ENCODE measurements around the gene ECI1. TPM values are rescaled to one million over a fixed set of nuclear protein-coding genes. Genes with fewer than 3 reads are reported as not detected.

ECI1 gene
- total and polyA plus RNA-seq, 2 of the 13 experiments (the other 11 are each of a cell fraction or from before 2014, with no cell fraction given), result 82.0 to 102 TPM

DNA sequence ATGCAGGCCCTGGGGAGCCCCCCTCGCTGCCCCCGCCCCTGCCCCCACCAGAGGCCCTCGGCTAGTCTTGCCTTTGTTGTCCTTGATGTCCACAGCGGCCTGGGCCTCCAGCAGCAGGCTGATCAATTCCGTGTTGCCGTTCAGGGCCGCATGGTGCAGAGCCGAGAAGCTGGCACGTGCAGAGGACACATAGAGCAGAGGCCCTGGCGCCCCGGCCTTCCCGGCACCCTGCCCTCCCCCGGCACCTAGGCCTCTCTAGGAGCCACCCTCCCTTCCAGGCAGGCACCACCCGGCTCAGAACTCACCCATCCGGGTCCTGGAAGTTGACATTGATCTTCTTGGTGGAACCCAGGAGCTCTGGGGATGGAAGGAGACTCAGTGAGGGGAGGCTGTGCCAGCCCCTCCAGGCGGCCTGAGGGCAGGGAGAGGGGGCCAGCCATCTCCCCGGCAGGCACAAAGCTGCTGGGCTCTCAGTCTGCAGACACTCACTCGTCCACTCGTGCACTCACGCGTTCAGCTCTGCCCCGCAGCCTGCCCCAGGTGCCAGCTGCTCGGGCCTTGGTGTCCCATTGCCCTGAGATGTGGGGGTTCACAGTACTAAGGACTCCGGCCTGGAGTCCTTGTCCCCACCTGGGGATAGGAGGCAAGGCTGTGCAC lies 61.3 kb downstream of the ECI1 start (continued):
- TF ChIP-seq ZSCAN25 (CRISPR knock-in tag; IDR thresholded peaks at IDR 0.05), result no peak
- TF ChIP-seq, protein P1, sequence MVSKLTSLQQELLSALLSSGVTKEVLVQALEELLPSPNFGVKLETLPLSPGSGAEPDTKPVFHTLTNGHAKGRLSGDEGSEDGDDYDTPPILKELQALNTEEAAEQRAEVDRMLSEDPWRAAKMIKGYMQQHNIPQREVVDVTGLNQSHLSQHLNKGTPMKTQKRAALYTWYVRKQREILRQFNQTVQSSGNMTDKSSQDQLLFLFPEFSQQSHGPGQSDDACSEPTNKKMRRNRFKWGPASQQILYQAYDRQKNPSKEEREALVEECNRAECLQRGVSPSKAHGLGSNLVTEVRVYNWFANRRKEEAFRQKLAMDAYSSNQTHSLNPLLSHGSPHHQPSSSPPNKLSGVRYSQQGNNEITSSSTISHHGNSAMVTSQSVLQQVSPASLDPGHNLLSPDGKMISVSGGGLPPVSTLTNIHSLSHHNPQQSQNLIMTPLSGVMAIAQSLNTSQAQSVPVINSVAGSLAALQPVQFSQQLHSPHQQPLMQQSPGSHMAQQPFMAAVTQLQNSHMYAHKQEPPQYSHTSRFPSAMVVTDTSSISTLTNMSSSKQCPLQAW (CRISPR knock-in tag; IDR thresholded peaks at IDR 0.05), result no peak
- TF ChIP-seq, protein P2, sequence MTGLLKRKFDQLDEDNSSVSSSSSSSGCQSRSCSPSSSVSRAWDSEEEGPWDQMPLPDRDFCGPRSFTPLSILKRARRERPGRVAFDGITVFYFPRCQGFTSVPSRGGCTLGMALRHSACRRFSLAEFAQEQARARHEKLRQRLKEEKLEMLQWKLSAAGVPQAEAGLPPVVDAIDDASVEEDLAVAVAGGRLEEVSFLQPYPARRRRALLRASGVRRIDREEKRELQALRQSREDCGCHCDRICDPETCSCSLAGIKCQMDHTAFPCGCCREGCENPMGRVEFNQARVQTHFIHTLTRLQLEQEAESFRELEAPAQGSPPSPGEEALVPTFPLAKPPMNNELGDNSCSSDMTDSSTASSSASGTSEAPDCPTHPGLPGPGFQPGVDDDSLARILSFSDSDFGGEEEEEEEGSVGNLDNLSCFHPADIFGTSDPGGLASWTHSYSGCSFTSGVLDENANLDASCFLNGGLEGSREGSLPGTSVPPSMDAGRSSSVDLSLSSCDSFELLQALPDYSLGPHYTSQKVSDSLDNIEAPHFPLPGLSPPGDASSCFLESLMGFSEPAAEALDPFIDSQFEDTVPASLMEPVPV (CRISPR knock-in tag; IDR thresholded peaks at IDR 0.05), result no peak
- no peak for TF ChIP-seq ZNF777 (CRISPR knock-in tag; IDR thresholded peaks at IDR 0.05)
- TF ChIP-seq, protein P3, sequence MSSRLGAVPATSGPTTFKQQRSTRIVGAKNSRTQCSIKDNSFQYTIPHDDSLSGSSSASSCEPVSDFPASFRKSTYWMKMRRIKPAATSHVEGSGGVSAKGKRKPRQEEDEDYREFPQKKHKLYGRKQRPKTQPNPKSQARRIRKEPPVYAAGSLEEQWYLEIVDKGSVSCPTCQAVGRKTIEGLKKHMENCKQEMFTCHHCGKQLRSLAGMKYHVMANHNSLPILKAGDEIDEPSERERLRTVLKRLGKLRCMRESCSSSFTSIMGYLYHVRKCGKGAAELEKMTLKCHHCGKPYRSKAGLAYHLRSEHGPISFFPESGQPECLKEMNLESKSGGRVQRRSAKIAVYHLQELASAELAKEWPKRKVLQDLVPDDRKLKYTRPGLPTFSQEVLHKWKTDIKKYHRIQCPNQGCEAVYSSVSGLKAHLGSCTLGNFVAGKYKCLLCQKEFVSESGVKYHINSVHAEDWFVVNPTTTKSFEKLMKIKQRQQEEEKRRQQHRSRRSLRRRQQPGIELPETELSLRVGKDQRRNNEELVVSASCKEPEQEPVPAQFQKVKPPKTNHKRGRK (CRISPR knock-in tag; IDR thresholded peaks at IDR 0.05), result no peak
- TF ChIP-seq, protein P4, sequence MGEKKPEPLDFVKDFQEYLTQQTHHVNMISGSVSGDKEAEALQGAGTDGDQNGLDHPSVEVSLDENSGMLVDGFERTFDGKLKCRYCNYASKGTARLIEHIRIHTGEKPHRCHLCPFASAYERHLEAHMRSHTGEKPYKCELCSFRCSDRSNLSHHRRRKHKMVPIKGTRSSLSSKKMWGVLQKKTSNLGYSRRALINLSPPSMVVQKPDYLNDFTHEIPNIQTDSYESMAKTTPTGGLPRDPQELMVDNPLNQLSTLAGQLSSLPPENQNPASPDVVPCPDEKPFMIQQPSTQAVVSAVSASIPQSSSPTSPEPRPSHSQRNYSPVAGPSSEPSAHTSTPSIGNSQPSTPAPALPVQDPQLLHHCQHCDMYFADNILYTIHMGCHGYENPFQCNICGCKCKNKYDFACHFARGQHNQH (CRISPR knock-in tag; IDR thresholded peaks at IDR 0.05), result no peak
- TF ChIP-seq ZMYM2 (CRISPR knock-in tag; IDR thresholded peaks at IDR 0.05), result no peak
- TF ChIP-seq, protein P5, sequence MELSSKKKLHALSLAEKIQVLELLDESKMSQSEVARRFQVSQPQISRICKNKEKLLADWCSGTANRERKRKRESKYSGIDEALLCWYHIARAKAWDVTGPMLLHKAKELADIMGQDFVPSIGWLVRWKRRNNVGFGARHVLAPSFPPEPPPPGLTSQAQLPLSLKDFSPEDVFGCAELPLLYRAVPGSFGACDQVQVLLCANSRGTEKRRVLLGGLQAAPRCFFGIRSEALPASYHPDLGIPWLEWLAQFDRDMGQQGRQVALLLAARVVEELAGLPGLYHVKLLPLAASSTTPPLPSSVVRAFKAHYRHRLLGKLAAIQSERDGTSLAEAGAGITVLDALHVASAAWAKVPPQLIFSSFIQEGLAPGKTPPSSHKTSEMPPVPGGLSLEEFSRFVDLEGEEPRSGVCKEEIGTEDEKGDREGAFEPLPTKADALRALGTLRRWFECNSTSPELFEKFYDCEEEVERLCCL (CRISPR knock-in tag; IDR thresholded peaks at IDR 0.05; ENCODE audit: borderline replicate concordance), result no peak
- no peak for TF ChIP-seq FOSL2 (CRISPR knock-in tag; IDR thresholded peaks at IDR 0.05)
- TF ChIP-seq, protein P6, sequence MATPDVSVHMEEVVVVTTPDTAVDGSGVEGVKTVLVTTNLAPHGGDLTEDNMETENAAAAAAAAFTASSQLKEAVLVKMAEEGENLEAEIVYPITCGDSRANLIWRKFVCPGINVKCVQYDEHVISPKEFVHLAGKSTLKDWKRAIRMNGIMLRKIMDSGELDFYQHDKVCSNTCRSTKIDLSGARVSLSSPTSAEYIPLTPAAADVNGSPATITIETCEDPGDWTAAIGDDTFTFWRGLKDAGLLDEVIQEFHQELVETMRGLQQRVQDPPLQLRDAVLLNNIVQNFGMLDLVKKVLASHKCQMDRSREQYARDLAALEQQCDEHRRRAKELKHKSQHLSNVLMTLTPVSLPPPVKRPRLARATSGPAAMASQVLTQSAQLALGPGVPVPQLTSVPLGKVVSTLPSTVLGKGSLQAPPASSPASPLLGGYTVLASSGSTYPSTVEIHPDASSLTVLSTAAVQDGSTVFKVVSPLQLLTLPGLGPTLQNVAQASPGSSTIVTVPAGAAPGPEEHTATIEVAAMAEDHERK (CRISPR knock-in tag; IDR thresholded peaks at IDR 0.05; ENCODE audit: low read depth), result no peak
- TF ChIP-seq ZNF563 (CRISPR knock-in tag; IDR thresholded peaks at IDR 0.05), result no peak; the same call in 1 of the 2 replicates
- TF ChIP-seq, protein P7, sequence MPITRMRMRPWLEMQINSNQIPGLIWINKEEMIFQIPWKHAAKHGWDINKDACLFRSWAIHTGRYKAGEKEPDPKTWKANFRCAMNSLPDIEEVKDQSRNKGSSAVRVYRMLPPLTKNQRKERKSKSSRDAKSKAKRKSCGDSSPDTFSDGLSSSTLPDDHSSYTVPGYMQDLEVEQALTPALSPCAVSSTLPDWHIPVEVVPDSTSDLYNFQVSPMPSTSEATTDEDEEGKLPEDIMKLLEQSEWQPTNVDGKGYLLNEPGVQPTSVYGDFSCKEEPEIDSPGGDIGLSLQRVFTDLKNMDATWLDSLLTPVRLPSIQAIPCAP (CRISPR knock-in tag; IDR thresholded peaks at IDR 0.05; ENCODE audit: low read depth), result no peak
- TF ChIP-seq ZSCAN29 (CRISPR knock-in tag; conservative IDR thresholded peaks at IDR 0.05), result no peak
- TF ChIP-seq EHMT2 (IDR thresholded peaks at IDR 0.05; ENCODE audit: borderline replicate concordance, low read depth, low read length), result no peak
- no peak for TF ChIP-seq PLRG1 (conservative IDR thresholded peaks at IDR 0.05)
- TF ChIP-seq SOX5 (CRISPR knock-in tag; IDR thresholded peaks at IDR 0.05; ENCODE audit: borderline replicate concordance), result peak; percentile 29; the same call in 1 of the 2 replicates
- TF ChIP-seq ZBTB21 (CRISPR knock-in tag; IDR thresholded peaks at IDR 0.05), result no peak
- TF ChIP-seq CHCHD3 (CRISPR knock-in tag; IDR thresholded peaks at IDR 0.05), result no peak

Measured in HepG2 (cell line).